Stimulated activated CD4-positive, alpha-beta T cell treated with anti-CD3 and anti-CD28 coated beads, TNF-alpha, amount 100 ng/mL, for 4 hours (primary cell): ENCODE measurements around the gene ASIC5.
"Not testable (repeated sequence)": the region's sequence is repeated elsewhere in the genome, so short reads cannot be mapped to it uniquely, and the experiment has no call there.

ENCODE experiments used
- DNase-seq, 3 experiments: peaks; one replicate each; pipeline ENCODE4 v3.0.0-alpha.2; 2020; ENCODE audit warnings: low read depth in 3 of 3

Gene ASIC5

DNA sequence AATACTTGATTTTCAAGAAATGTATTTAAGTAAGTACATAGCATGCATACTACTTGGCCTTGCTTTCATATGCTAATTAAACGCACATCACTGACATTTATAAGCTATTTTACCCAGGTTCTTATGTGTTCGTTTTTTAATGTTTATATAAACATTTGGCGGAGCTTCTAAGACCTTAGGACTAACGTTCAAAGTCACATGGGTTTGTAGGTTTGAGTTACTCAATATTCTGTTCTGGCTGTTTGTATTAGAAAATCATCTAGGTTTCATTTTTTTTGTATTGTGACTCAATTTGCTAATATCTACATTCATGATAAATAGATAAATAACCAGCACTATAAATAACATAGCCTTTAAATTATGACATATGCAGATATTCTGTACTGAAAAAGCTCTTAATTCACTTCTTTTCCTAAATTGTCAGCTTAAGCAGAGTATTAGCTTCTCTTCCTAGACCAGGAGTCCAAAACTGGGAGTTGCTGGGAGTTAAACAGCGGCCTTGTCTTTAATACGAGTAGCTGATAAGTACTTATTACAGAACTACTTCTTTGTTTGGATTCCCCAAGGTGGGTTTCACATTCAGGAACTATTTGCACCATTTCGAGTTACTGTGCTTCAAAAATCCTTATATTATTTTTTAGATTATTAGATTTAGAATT, 65.3 kb downstream of the ASIC5 start:
- DNase-seq = no peak

DNA sequence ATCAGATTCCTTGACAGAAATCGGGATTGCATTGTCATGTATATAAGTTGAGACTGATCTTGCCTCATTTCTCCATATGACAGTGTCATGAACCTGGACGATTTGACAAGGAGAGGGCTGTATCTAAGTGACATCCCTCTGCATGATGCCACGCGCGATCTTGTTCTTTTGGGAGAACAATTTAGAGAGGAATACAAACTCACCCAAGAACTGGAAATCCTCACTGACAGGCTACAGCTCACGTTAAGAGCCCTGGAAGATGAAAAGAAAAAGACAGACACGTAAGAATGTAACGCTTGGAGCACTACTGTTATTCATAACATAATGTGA, 66.3 kb downstream of the ASIC5 start:
- DNase-seq = no peak

DNA sequence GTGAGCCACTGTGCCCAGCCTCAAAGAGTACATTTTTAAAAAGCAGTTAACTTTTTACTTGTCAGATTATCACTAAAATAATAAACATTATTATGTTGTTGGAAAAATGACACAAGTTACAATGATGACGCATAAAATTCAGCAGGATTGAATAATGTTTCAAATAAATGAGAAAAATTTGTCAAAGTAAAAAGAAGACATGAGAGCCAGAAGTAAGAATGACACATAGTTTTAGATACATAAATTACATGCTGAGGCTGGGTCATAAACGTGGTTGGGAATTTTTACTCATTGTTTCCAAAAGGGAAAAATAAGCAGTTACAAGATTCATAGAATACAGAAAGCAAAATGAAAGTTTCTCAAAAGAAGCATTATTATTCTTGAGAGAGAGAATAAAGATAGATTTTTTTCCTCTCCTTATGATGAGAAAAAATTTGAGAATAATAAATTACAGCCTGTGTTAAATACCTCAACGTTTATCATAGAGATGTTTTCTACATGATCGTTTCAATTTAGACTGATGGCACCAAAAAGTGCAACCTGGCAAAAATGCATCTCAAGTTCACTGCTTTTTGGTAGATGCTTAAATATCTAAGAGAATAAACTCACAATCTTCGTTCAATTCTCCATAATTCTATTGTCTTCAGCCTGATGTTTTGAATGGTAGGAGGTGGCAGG, 66.8 kb downstream of the ASIC5 start:
- DNase-seq = no peak

DNA sequence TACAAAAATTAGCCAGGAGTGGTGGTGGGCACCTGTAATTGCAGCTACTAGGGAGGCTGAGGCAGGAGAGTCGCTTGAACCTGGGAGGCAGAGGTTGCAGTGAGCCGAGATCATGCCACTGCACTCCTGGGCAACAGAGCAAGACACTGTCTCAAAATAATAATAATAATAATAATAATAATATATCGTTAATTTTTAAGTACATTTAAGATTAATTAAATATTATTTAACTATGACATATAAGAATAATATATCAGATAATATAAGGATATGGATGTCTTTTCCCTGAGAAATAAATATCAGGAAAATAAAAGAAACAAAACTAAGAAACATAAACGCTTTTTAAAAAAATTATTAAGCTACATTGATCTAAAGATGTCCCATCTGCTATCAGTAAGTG, 68.5 kb downstream of the ASIC5 start:
- not testable (repeated sequence) for DNase-seq

DNA sequence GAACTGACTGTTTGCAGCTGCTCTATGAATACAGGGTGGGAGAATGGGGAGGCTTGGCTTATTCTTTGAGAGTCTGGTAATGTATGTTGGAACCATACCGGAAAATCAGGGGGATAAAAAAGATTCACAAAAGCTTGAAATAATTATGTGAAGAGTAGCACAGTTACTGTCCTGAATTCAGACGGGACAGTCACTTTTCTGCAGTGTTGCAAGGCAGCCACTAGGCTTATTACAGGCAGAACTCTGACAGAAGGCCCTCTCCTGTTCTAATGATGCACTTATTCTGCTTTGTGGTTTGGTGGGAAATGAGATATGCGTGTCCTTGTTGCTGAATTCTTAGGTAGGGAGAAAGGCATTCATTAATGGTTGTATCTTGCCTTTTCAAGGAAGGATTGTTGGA, 70.1 kb downstream of the ASIC5 start:
- no peak for DNase-seq

DNA sequence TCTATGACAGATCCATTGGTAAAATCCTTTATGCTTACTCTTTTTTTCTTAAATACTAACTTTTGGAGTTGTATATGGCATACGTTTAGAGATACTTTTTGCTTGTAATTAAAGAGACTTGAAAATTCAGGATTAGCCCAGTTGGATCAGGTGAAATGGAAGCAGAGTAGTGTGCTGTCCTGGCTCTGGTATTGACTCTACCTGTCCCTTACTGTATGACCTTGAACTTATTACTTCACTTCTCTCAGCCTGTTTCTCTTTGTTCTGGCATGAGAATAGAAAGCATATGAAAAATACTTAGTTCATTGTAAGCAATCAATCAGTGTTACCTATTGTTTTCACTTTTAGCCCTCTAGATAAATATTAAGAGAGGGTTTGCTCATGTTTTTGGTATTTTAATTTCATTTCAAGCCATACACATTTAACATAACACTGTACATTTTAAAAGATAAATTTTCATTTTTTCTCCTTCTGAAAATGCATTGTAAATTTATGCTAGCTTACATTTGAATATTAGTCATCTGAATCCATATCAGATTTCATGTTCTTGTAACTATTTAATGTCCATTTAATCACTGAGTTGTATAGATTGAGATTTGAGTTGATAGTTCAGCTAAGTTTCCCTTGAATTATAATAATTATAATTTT, 71.4 kb downstream of the ASIC5 start:
- DNase-seq = no peak

DNA sequence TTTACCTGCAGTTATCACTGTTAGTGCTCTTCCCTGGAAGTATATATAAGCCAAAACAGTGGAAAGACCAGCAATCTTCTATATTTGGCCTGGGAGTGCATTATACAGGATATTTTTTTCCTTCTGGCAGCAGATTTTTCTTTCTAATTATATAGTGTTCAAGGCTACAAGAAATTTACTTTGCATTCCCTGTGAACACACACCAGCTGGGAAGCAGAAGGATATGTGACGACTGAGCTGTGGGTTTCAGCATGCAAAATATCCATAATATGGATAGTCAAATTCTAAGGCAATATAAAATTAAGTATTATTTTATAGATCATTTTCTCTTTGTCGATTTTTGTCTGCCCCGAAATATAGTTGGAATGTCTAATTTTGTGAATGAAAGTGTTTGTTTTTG, 76.1 kb downstream of the ASIC5 start:
- DNase-seq = no peak

DNA sequence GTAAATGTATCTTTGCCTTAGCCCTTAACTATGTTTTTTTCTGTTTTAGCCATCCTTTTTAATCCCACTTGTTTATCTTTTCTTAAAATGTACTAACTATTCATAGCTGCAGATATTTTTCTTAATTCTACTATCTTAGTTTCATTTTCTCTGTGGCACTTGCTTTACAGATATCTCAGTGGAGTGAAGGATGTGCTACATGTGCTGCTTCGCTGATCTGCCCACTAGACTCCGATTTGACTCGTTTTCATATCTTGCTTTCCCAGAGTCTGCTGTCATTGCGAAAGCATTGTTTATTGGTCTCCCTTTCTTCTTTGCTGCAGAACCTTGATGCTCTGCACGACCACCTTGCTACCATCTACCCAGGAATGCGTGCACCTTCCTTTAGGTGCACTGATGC, 76.7 kb downstream of the ASIC5 start:
- DNase-seq = no peak

DNA sequence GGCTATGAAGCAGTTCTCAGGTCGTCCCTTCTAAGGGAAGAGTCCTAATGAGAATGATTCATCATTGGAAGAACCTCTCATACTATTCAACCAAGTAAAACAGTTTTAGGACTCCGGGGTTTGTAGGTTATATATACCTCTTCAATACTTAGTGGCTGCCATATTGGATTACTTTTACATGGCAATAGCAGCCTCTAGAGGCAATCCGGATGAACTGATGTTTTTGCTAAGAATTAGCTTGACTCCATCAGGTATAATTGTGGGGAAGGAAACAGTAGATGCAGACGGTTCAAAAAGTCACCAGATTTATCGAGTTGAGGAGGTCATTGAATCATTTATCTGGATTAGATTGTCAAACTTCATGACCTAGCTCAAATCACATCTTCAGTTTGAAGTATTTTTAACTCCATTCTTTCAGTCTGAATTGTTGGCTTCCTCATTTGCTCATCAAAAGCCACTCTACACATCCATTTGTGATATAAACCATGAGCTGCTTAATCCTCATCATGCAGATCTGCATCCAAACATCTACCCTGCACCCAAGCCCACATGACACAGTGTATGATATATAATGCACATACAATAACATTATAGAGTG, 78.9 kb downstream of the ASIC5 start:
- no peak for DNase-seq

DNA sequence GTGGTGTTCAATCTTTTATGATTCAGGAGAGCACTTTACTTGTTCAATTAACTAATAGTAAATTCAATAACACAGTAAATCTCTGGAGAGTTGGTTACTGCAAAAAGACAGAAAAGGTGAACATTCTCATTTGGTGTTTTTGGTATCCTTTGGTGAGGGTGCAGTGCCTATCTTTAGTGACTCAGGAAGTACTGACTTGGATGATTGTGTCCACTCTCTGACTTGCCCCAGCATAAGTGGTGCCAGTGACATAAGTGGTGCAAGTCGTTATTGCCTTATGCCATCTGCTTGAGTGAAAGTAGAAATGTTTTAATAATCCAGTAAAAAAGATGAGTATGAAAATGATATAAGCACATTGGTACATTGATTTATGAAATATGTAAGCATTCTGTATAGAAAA, 80.2 kb downstream of the ASIC5 start:
- no peak for DNase-seq

DNA sequence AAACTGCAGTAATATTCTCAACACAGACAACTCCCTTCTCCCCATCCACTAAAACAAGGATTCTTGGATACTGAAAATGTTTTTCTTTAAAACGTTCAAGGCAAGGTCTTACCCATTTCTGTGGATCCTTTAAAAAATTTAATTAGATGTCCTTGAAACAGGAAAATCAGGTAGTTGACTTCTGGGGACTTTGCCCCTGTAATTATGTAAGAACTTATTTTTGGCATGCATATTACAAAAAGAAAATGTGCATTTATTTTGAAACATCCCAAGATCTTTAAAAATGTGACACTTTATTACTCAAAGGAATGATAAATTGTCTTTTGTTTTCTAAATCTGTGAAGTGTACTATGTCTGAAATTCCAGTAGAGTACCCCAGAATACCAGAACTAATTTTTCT, 81.4 kb downstream of the ASIC5 start:
- DNase-seq = no peak

DNA sequence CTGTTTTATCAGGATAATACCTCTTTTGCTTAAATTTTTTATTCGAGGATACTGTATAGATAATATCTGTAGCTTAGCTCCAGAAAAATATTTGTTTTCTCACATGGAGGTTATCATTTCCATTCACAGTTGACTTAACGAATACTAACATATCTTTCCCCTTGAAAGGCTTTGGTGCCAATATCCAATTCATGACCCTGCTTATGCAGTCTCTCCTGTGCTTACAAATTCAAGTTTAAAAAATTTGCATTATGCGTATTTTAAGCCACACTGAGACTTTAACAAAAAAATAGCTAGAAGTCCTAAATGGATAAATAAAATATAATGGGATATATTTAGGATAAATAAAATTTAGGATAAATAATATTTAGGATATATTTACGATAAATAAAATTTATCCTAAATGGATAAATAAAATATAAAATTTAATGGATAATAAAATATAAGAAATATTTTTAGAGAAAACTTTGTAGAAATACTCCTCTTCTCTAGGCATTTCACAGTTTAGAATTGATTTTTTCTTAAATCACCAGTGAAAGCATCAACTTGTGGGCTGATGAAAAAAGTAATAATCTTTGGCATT, 84.7 kb downstream of the ASIC5 start:
- DNase-seq = no peak

DNA sequence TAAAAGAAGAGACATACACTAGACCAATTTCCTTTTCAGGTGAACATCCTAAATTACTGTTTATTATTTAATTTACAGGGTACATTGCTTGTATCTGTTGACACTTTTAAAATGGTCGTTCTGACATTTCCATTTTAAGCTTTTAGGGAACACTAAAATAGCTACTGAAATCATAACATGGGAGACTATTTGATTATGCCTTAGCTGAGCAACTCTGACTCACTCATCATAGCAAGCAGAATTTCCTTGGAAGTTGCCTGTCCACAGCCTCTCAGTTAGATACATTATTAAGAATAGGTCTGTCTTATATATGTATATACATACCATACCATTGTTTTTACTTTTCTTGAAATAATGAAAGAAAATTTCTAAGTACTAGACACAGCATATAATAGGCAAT, 85.3 kb downstream of the ASIC5 start:
- no peak for DNase-seq
